ENCODE data around the gene PITX1.

PITX1 gene

DNA sequence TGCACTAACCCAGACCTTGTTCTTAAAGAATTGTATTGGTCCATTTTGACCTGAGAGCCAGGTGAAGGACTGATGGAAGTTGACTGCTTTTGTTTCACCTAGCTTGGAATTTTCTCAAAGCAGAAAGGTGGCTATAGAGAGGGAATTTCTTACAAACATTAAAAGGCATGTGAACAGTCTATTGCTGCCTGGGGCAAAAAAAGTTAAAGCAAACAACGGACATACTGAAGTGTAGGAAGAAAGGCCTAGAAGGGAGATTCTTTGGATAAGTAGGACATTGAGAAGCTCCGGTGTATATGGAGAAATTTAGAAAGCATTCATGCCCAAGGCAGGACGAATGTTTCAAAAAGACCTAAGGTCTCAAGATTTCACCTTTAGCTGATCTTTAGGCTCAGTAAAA lies 54.6 kb downstream of the PITX1 start:
- peaks cover 0 to 47% (median 32%) of the 10 kb centered on the region in 3 donors for H3K9me3 ChIP-seq
- intact Hi-C loops (cut with DNase I; ENCODE audit: low total_unique reads): no loop called here
- no peaks in the 10 kb centered on the region for H3K4me1 ChIP-seq
- no peak overlapping the region for H3K27ac ChIP-seq
- no peak for DNase-seq
- H3K4me3 ChIP-seq: no peak overlapping the region
- TF ChIP-seq, protein P1, sequence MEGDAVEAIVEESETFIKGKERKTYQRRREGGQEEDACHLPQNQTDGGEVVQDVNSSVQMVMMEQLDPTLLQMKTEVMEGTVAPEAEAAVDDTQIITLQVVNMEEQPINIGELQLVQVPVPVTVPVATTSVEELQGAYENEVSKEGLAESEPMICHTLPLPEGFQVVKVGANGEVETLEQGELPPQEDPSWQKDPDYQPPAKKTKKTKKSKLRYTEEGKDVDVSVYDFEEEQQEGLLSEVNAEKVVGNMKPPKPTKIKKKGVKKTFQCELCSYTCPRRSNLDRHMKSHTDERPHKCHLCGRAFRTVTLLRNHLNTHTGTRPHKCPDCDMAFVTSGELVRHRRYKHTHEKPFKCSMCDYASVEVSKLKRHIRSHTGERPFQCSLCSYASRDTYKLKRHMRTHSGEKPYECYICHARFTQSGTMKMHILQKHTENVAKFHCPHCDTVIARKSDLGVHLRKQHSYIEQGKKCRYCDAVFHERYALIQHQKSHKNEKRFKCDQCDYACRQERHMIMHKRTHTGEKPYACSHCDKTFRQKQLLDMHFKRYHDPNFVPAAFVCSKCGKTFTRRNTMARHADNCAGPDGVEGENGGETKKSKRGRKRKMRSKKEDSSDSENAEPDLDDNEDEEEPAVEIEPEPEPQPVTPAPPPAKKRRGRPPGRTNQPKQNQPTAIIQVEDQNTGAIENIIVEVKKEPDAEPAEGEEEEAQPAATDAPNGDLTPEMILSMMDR (IDR thresholded peaks at IDR 0.05): no peak
- no peaks in the 10 kb centered on the region for H3K27me3 ChIP-seq
- peaks cover 0 to 13% (median 5%) of the 10 kb centered on the region in 3 donors for H3K36me3 ChIP-seq

Data from tibial artery (tissue), 4 donors.